ENCODE results near the gene SYNGR4. TPM values are rescaled to one million over a fixed set of nuclear protein-coding genes. Genes with fewer than 3 reads are reported as not detected.

SYNGR4 gene
- total RNA-seq, 4 donors from 2014 or later, result not detected

- Histone ChIP-seq H3K4me3 (peak overlapping the region; percentile 75 to 99 (median 84)), H3K27me3 (no peaks in the 10 kb centered on the region), H3K4me1 (peaks cover 4 to 10% of the 10 kb centered on the region in 2 donors), H3K9me3 (no peaks in the 10 kb centered on the region), H3K27ac (peak overlapping the region; percentile 97 to 100 (median 99)), H3K36me3 (peaks cover 0 to 5% of the 10 kb centered on the region in 2 donors)
- intact Hi-C loops (cut with DNase I; ENCODE audit: low total_unique reads) (loop anchor here (1.0 to 5.0 kb wide), 4 partner anchors 31 to 106 kb away; partner anchors contain the start of genes CARD8 and CYTH2), in situ Hi-C loops (cut with MboI; ENCODE audit: low sequenced_read_pairs in 4 of 4) (no loop called here)
- peak; percentile 6 to 54 for TF ChIP-seq POLR2A (IDR thresholded peaks at IDR 0.05)
- TF ChIP-seq CTCF (IDR thresholded peaks at IDR 0.05 in 4 of 5, conservative IDR thresholded peaks at IDR 0.05 in 1 of 5), result peak in 2 of 5 experiments; percentile 20 to 29
- DNase-seq (peak; percentile 94 to 95), ATAC-seq (peak; percentile 78 to 80)
Observed at GRCh38 chr19:48362716-48363499, 1.3 kb upstream of the SYNGR4 start.

- in situ Hi-C loops (cut with MboI; ENCODE audit: low sequenced_read_pairs in 4 of 4) (no loop called here), intact Hi-C loops (cut with DNase I; ENCODE audit: low total_unique reads) (loop anchor here (1.0 to 5.0 kb wide), 4 partner anchors 31 to 106 kb away; partner anchors contain the start of genes CARD8 and CYTH2)
- ATAC-seq (peak; percentile 16 to 32), DNase-seq (no peak)
- no peak for TF ChIP-seq CTCF (IDR thresholded peaks at IDR 0.05 in 4 of 5, conservative IDR thresholded peaks at IDR 0.05 in 1 of 5)
- TF ChIP-seq POLR2A (IDR thresholded peaks at IDR 0.05), result no peak
- peak overlapping the region; percentile 75 to 99 (median 84) for H3K4me3 ChIP-seq
- no peaks in the 10 kb centered on the region for H3K9me3 ChIP-seq
- peak overlapping the region; percentile 97 to 100 (median 99) for H3K27ac ChIP-seq
- H3K36me3 ChIP-seq, result peaks cover 0 to 5% of the 10 kb centered on the region in 2 donors
- H3K4me1 ChIP-seq, result peaks cover 4 to 10% of the 10 kb centered on the region in 2 donors
- no peaks in the 10 kb centered on the region for H3K27me3 ChIP-seq
Observed at GRCh38 chr19:48363500-48363809, 712 bp upstream of the SYNGR4 start.

GRCh38 chr19:48364598-48365348, 606 bp downstream of the SYNGR4 start:
- ATAC-seq, result no peak
- in situ Hi-C loops (cut with MboI; ENCODE audit: low sequenced_read_pairs in 4 of 4) (no loop called here), intact Hi-C loops (cut with DNase I; ENCODE audit: low total_unique reads) (loop anchor here (1.0 to 5.0 kb wide), 2 partner anchors 27 to 107 kb away; partner anchors contain the start of genes CARD8 and KDELR1)
- TF ChIP-seq CTCF (IDR thresholded peaks at IDR 0.05 in 4 of 5, conservative IDR thresholded peaks at IDR 0.05 in 1 of 5) (no peak), POLR2A (IDR thresholded peaks at IDR 0.05) (no peak)
- no peaks in the 10 kb centered on the region for H3K9me3 ChIP-seq
- H3K27ac ChIP-seq, result peak overlapping the region; percentile 97 to 100 (median 99)
- no peaks in the 10 kb centered on the region for H3K27me3 ChIP-seq
- H3K4me3 ChIP-seq, result peak overlapping the region; percentile 41 to 99 (median 84)
- peaks cover 4 to 10% of the 10 kb centered on the region in 2 donors for H3K4me1 ChIP-seq
- DNase-seq, result no peak
- H3K36me3 ChIP-seq, result peaks cover 0 to 5% of the 10 kb centered on the region in 2 donors

GRCh38 chr19:48365602-48366001, 1.4 kb downstream of the SYNGR4 start:
- H3K27me3 ChIP-seq, result no peaks in the 10 kb centered on the region
- H3K4me3 ChIP-seq, result no peak overlapping the region
- peaks cover 4 to 10% of the 10 kb centered on the region in 2 donors for H3K4me1 ChIP-seq
- H3K27ac ChIP-seq, result no peak overlapping the region
- DNase-seq (no peak), ATAC-seq (no peak)
- H3K9me3 ChIP-seq, result no peaks in the 10 kb centered on the region
- intact Hi-C loops (cut with DNase I; ENCODE audit: low total_unique reads), result no loop called here
- TF ChIP-seq CTCF (IDR thresholded peaks at IDR 0.05 in 4 of 5, conservative IDR thresholded peaks at IDR 0.05 in 1 of 5), result no peak
- no peak for TF ChIP-seq POLR2A (IDR thresholded peaks at IDR 0.05)
- in situ Hi-C loops (cut with MboI; ENCODE audit: low sequenced_read_pairs in 4 of 4), result no loop called here
- H3K36me3 ChIP-seq, result no peaks in the 10 kb centered on the region
